Measurements from ENCODE around the gene TAS1R3.

Gene TAS1R3

DNA sequence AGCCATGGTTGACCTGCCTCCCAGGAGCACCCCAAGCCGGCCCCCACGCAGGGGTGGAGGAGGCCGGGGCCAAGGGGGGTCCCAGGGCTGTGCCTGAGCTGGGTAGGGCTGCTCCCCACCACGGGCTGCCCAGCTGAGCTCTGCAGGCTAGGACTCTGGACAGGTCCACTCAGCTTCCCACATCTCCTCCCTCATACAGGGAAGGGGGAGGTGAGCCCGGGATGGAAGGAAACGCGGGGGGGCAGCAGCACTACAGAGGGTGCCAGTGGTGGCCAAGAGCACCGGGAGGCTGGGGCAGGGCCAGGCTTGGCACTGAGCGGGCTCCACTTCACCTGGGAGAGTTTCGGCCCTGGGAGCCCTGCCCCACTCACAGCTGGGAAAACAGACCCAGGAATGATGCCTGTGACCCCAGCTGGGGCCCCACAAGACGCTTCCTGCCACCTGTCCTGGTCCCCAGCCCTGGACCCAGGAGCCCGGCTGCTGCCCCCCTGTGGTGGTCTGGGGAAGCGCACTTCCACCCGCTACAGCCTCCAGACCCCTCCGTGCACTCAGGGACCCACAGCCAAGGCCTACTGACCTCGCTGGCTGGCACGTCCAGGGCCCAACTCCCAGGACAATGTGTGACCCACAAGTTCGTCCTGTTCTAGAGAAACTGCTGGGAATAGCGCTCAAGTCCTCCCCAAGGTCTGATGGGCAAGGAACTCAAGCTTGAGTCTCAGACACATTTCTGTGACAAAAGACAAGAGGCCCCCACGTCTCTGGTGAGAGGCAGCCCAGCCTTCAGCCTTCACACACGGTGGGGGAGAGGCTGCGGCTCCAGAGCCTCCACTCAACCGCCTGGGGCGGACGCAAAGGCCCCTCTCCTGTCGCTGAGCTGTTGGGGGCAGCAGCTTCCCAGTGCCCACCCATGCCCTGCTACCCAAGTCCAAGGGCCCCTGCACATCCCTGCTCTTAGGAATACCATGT, 40.9 kb downstream of the TAS1R3 start:
- DNase-seq: peak; percentile 58

GRCh38 chr1:1373051-1373814, 42.2 kb downstream of the TAS1R3 start:
- DNase-seq: no peak

DNA sequence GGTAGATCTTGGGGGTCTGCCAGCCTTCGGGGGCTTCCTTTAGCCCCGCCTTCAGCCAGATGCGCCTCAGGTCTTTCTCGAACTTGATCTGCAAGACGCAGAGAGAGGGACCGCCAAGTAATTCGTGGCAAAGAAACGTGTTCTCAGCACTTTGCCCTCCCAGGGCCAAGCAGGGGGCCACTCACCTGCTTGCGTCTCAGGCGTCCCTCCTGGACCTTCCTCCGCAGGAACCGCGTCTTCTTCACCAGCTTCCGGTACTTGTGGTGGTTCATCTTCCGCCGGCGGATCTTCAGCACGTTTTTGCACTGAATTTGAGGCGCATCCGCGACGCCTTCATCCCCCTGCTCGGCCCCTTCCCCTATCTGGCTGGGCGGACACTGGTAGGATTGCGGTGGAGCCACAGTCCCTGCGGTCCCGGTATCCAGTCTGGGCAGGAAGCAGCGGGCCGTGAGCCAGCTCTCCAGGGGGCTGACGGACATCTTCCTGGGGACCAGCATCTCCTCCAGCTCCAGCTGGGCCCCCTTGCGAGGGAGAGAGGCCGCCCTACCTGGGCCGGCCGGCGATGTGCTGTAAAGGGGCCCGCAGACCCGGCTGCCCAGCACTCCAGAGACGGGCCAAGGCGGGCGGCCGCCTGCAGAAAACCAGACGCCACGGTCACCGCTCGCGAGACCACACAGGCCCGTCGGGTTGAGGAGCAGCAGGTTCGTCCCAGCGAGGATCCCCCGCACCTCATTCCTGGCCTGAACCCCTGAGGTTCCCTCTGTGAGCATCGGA, 42.9 kb downstream of the TAS1R3 start:
- no peak for DNase-seq

GRCh38 chr1:1374589-1374928, 43.5 kb downstream of the TAS1R3 start:
- DNase-seq: no peak

DNA sequence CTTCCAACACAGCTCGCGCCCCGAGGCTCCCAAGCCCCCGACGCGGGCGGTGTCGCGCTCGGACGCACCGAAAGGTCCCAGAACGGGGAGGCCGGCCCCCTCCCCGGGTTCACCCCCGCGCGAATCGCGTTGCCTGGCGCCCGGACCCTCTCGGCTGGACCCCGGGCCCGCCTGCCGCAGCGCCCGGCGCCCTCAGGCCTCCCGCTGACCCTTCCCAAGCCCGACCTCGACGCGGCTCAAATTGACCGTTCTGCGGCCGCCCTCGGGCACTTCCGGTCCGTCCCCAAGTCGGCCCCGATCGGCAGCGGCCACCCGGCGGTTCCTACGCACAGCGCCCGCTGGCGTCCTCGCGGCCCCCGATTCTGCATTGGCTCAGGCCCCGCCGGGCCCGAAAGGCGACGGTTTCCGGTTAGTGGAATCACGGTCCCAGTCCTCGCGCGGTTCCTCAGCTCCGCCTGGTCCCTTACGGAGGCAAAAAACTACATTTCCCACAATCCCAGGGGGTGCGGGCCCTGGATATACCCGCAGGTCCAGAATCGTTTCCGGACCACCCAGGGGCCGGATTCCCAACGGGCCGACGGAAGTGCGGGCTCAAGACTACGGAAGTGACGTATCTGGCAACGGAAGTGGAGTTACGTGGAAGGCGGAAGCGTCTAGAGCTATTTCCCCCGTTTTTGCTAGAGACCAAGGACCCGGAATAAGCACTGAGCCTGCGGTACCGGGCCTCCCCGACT, 44.0 kb downstream of the TAS1R3 start, which contains the start of gene AURKAIP1:
TSS of gene AURKAIP1 (minus strand) at position 279 of the 734 bp plus-strand sequence. CDS start 451 bp downstream, outside the sequence.
- peak; percentile 96 for DNase-seq

- DNase-seq: no peak
These were observed 45.6 kb downstream of the TAS1R3 start for GRCh38 chr1:1376551-1377226.

GRCh38 chr1:1377540-1378205, 46.6 kb downstream of the TAS1R3 start:
- no peak for DNase-seq

DNA sequence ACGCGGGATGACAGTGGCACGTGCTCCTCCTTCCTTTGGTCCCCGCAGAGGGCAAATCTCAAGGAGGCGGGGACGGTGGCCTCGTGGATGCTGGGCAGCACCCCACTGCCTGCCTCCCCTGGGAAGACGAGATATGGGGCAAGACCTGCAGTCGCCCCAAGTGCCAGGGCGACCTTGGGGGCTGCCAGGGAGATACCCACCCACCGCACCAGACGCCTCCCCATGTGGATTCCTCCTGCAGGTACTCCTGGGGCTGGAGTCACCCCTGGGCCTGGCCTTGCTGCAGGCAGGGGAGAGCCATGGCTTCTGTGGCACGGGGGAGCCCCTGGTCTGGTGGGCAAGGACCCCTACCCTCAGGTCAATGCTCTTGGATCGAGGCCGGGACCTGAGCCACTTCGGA, 49.8 kb downstream of the TAS1R3 start:
- DNase-seq: no peak

- no peak for DNase-seq
These were observed 50.2 kb downstream of the TAS1R3 start for GRCh38 chr1:1381294-1381693.
